NT2/D1 (cell line): Measurements from ENCODE around the gene PRPF6.

Experiments used
- SUZ12 ChIP-seq: IDR thresholded peaks from 2 replicates; pipeline ENCODE4 v1.6.1; 2011; ENCODE audit not compliant: insufficient read length, insufficient read depth; ENCODE audit errors: extremely low read depth
- YY1 ChIP-seq: IDR thresholded peaks from 2 replicates; pipeline ENCODE4 v1.6.1; 2011; ENCODE audit not compliant: insufficient read length, insufficient read depth

GRCh38 chr20:63942969-63943807 is 37.7 kb upstream of the PRPF6 start:
- TF ChIP-seq YY1 (no peak), SUZ12 (no peak)
